Stimulated activated CD4-positive, alpha-beta T cell treated with anti-CD3 and anti-CD28 coated beads, Interleukin-1b, Interleukin-23, amount 100 ng/mL, for 1 hour (primary cell): ENCODE data around the gene TAF1C.

Experiments
- DNase-seq, 2 donors: peaks; one replicate each; pipeline ENCODE4 v3.0.0-alpha.2; 2020; ENCODE audit warnings: low read depth in 2 of 2

Gene TAF1C

GRCh38 chr16:84159800-84160199, 27.1 kb downstream of the TAF1C start:
- no peak for DNase-seq

- DNase-seq: no peak
Observed at GRCh38 chr16:84159007-84159406, 27.9 kb downstream of the TAF1C start.

- DNase-seq: no peak
Observed at GRCh38 chr16:84156342-84156784, 30.5 kb downstream of the TAF1C start.

- DNase-seq: no peak
Observed at GRCh38 chr16:84155771-84156170, 31.1 kb downstream of the TAF1C start.

- DNase-seq: no peak
Observed at GRCh38 chr16:84155226-84155625, 31.6 kb downstream of the TAF1C start.

GRCh38 chr16:84153660-84154214, 33.1 kb downstream of the TAF1C start:
- no peak for DNase-seq

GRCh38 chr16:84150926-84151325, 35.9 kb downstream of the TAF1C start:
- no peak for DNase-seq

GRCh38 chr16:84144859-84145639, 41.8 kb downstream of the TAF1C start, which contains the start of the genes DNAAF1 and HSDL1:
Gene DNAAF1, plus strand, starts transcription at chr16:84145308. Its CDS starts 133 bp downstream, at chr16:84145441.
Gene HSDL1, minus strand, starts transcription at chr16:84145177. Its CDS starts 13,856 bp downstream, at chr16:84131321.
- peak; percentile 93 for DNase-seq

- no peak for DNase-seq
Observed at GRCh38 chr16:84144209-84144858, 42.5 kb downstream of the TAF1C start.

- DNase-seq: no peak
Observed at GRCh38 chr16:84143784-84144199, 43.1 kb downstream of the TAF1C start.

GRCh38 chr16:84143081-84143480, 43.8 kb downstream of the TAF1C start:
- no peak for DNase-seq

GRCh38 chr16:84141143-84141670, 45.6 kb downstream of the TAF1C start:
- DNase-seq: no peak

GRCh38 chr16:84139628-84140258, 47.1 kb downstream of the TAF1C start:
- DNase-seq: no peak

- DNase-seq: no peak
Observed at GRCh38 chr16:84138824-84139627, 47.8 kb downstream of the TAF1C start.

- no peak for DNase-seq
Observed at GRCh38 chr16:84138500-84138823, 48.4 kb downstream of the TAF1C start.

GRCh38 chr16:84137769-84138357, 49.0 kb downstream of the TAF1C start:
- DNase-seq: no peak

GRCh38 chr16:84137287-84137686, 49.6 kb downstream of the TAF1C start:
- DNase-seq: no peak

GRCh38 chr16:84136331-84137125, 50.3 kb downstream of the TAF1C start:
- no peak for DNase-seq

- no peak for DNase-seq
Observed at GRCh38 chr16:84132527-84133285, 54.2 kb downstream of the TAF1C start.
